SK-N-SH treated with all-trans-retinoic acid at 6 μM for 48 hours (cell line): ENCODE measurements around the gene TTLL1.

Source experiments
- ATAC-seq: fragments of 200-7000 bp; cut with Tn5 transposase; 3 replicates; pipeline ENCODE4 v1.9.1; 2020; ENCODE audit warnings: mild to moderate bottlenecking, moderate library complexity
- ARNTL ChIP-seq: fragments of 450-650 bp; formaldehyde crosslinking; IDR thresholded peaks from 2 replicates; pipeline ENCODE4 v1.5.0; 2020; ENCODE audit warnings: low read depth, mild to moderate bottlenecking, moderate library complexity, borderline replicate concordance
- BACH2 ChIP-seq: fragments of 250-450 bp; sonication (Bioruptor Pico); IDR thresholded peaks from 2 replicates; pipeline ENCODE4 v1.9.0; 2021; ENCODE audit warnings: mild to moderate bottlenecking, borderline replicate concordance
- CREB5 ChIP-seq: fragments of 250-450 bp; sonication (Bioruptor Pico); IDR thresholded peaks from 2 replicates; pipeline ENCODE4 v1.5.1; 2020; ENCODE audit warnings: low read depth, mild to moderate bottlenecking, moderate library complexity
- CSDC2 ChIP-seq: fragments of 250-450 bp; sonication (Bioruptor Pico); IDR thresholded peaks from 2 replicates; pipeline ENCODE4 v1.5.0; 2020; ENCODE audit warnings: mild to moderate bottlenecking, moderate library complexity
- ESRRG ChIP-seq: fragments of 250-450 bp; sonication (Bioruptor Pico); IDR thresholded peaks from 2 replicates; pipeline ENCODE4 v1.6.1; 2021; ENCODE audit warnings: mild to moderate bottlenecking
- GLIS3 ChIP-seq: fragments of 250-450 bp; sonication (Bioruptor Pico); IDR thresholded peaks from 2 replicates; pipeline ENCODE4 v1.5.0; 2020; ENCODE audit warnings: mild to moderate bottlenecking, moderate library complexity
- ISL1 ChIP-seq: fragments of 250-450 bp; sonication (Bioruptor Pico); IDR thresholded peaks from 2 replicates; pipeline ENCODE4 v2.1.2; 2022; ENCODE audit warnings: mild to moderate bottlenecking, moderate library complexity
- OSR1 ChIP-seq: fragments of 250-450 bp; sonication (Bioruptor Pico); IDR thresholded peaks from 2 replicates; pipeline ENCODE4 v1.8.0; 2022; ENCODE audit warnings: moderate library complexity, mild to moderate bottlenecking, inconsistent platforms
- POU6F1 ChIP-seq: fragments of 250-450 bp; sonication (Bioruptor Pico); IDR thresholded peaks from 2 replicates; pipeline ENCODE4 v1.8.0; 2021; ENCODE audit warnings: low read depth, mild to moderate bottlenecking, moderate library complexity, borderline replicate concordance
- PPARA ChIP-seq: fragments of 250-450 bp; sonication (Bioruptor Pico); IDR thresholded peaks from 2 replicates; pipeline ENCODE4 v1.5.0; 2020; ENCODE audit warnings: mild to moderate bottlenecking, borderline replicate concordance
- RARB ChIP-seq: fragments of 250-450 bp; sonication (Bioruptor Pico); IDR thresholded peaks from 2 replicates; pipeline ENCODE4 v1.8.0; 2021; ENCODE audit warnings: mild to moderate bottlenecking, moderate library complexity
- SNAI2 ChIP-seq: fragments of 250-450 bp; sonication (Bioruptor Pico); IDR thresholded peaks from 2 replicates; pipeline ENCODE4 v1.5.0; 2020; ENCODE audit warnings: mild to moderate bottlenecking, moderate library complexity
- TCF4 ChIP-seq: fragments of 250-450 bp; sonication (Bioruptor Pico); IDR thresholded peaks from 2 replicates; pipeline ENCODE4 v1.8.0; 2021; ENCODE audit warnings: mild to moderate bottlenecking, moderate library complexity, borderline replicate concordance
- TOX ChIP-seq: fragments of 250-450 bp; sonication (Bioruptor Pico); IDR thresholded peaks from 2 replicates; pipeline ENCODE4 v1.8.0; 2021; ENCODE audit warnings: mild to moderate bottlenecking, moderate library complexity, borderline replicate concordance
- TSHZ2 ChIP-seq: fragments of 250-450 bp; sonication (Bioruptor Pico); IDR thresholded peaks from 2 replicates; pipeline ENCODE4 v1.5.0; 2020; ENCODE audit warnings: mild to moderate bottlenecking, moderate library complexity
- ZC3H10 ChIP-seq: fragments of 250-450 bp; sonication (Bioruptor Pico); IDR thresholded peaks from 2 replicates; pipeline ENCODE4 v1.5.1; 2021; ENCODE audit warnings: mild to moderate bottlenecking, moderate library complexity
- ZFP3 ChIP-seq: fragments of 250-450 bp; sonication (Bioruptor Pico); IDR thresholded peaks from 2 replicates; pipeline ENCODE4 v1.5.0; 2020; ENCODE audit warnings: mild to moderate bottlenecking, moderate library complexity
- ZFP30 ChIP-seq: fragments of 450-650 bp; formaldehyde crosslinking; IDR thresholded peaks from 2 replicates; pipeline ENCODE4 v1.5.0; 2022; ENCODE audit warnings: mild to moderate bottlenecking, moderate library complexity
- ZNF565 ChIP-seq: fragments of 450-650 bp; formaldehyde crosslinking; conservative IDR thresholded peaks from 2 replicates; pipeline ENCODE4 v1.5.0; 2020; ENCODE audit warnings: low read depth, mild to moderate bottlenecking, moderate library complexity
- ZNF70 ChIP-seq: fragments of 450-650 bp; formaldehyde crosslinking; IDR thresholded peaks from 2 replicates; pipeline ENCODE4 v1.5.0; 2020; ENCODE audit warnings: mild to moderate bottlenecking, moderate library complexity
- ZNF8 ChIP-seq: fragments of 450-650 bp; formaldehyde crosslinking; IDR thresholded peaks from 2 replicates; pipeline ENCODE4 v1.5.0; 2020; ENCODE audit warnings: mild to moderate bottlenecking, moderate library complexity
- TF ChIP-seq, protein P1 (sequence below): fragments of 250-450 bp; sonication (Bioruptor Pico); IDR thresholded peaks from 2 replicates; pipeline ENCODE4 v1.8.0; 2020; ENCODE audit warnings: mild to moderate bottlenecking, moderate library complexity, borderline replicate concordance
- TF ChIP-seq, protein P2 (sequence below): fragments of 250-450 bp; sonication (Bioruptor Pico); IDR thresholded peaks from 2 replicates; pipeline ENCODE4 v1.5.1; 2021; ENCODE audit warnings: mild to moderate bottlenecking, moderate library complexity

The TTLL1 gene

DNA sequence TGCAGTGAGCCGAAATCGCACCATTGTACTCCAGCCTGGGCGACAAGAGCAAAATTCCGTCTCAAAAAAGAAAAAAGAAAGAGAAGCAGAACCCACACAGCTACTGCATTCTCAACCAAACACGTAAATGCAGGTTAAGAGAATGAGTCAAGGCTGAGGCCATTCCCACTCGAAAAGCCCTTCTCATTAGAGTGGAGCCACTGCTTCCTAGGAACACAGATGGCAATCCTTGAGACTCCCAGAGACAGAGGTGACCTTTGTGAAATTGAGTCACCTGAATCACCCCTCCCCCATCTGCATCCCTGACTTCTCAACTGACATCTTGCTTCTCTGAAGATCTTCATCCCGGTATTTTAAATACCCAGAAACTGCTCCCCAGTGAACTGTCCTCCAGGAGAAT is 82.4 kb downstream of the TTLL1 start:
- no peak for ATAC-seq
- TF ChIP-seq ZC3H10 = no peak

DNA sequence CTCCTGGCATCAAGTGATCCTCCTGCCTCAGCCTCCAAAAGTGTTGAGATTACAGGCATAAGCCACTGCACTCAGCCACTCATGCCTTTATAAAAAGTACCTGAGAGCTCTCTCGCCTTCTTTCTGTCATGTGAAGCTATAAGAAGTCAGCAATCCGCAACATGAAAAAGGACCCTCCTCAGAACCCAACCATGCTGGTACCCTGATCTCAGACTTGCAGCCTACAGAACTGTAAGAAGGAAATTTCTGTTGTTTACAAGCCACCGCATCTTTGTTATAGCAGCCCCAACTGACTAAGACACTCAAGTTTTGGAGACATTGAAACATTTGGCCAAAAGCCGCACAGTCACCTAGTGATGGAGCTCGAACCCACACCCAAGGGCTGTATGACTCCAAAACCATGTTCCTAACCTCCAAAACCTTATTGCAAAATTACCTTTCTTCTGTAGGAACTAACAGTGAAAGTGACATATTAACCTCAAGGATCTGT is 83.1 kb downstream of the TTLL1 start:
- no peak for ATAC-seq
- no peak for TF ChIP-seq CREB5 (CRISPR knock-in tag)
- TF ChIP-seq BACH2 (CRISPR knock-in tag) = no peak
- no peak for TF ChIP-seq TOX
- TF ChIP-seq TCF4 (CRISPR knock-in tag) = no peak
- TF ChIP-seq PPARA (CRISPR knock-in tag) = no peak
- no peak for TF ChIP-seq ZFP30 (CRISPR knock-in tag)
- no peak for TF ChIP-seq OSR1 (CRISPR knock-in tag)
- TF ChIP-seq ZFP3 (CRISPR knock-in tag) = no peak
- TF ChIP-seq RARB (CRISPR knock-in tag) = no peak
- TF ChIP-seq, protein P1, sequence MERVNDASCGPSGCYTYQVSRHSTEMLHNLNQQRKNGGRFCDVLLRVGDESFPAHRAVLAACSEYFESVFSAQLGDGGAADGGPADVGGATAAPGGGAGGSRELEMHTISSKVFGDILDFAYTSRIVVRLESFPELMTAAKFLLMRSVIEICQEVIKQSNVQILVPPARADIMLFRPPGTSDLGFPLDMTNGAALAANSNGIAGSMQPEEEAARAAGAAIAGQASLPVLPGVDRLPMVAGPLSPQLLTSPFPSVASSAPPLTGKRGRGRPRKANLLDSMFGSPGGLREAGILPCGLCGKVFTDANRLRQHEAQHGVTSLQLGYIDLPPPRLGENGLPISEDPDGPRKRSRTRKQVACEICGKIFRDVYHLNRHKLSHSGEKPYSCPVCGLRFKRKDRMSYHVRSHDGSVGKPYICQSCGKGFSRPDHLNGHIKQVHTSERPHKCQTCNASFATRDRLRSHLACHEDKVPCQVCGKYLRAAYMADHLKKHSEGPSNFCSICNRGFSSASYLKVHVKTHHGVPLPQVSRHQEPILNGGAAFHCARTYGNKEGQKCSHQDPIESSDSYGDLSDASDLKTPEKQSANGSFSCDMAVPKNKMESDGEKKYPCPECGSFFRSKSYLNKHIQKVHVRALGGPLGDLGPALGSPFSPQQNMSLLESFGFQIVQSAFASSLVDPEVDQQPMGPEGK (CRISPR knock-in tag) = no peak
- TF ChIP-seq GLIS3 (CRISPR knock-in tag) = no peak
- TF ChIP-seq ZNF70 = no peak
- no peak for TF ChIP-seq ESRRG
- TF ChIP-seq, all 23 proteins: peak for 0

- no peak for ATAC-seq
- no peak for TF ChIP-seq GLIS3 (CRISPR knock-in tag)
- no peak for TF ChIP-seq ZFP3 (CRISPR knock-in tag)
- no peak for TF ChIP-seq BACH2 (CRISPR knock-in tag)
- TF ChIP-seq CSDC2 (CRISPR knock-in tag) = no peak
- TF ChIP-seq POU6F1 (CRISPR knock-in tag) = no peak
- TF ChIP-seq, protein P1 (CRISPR knock-in tag) = no peak
- no peak for TF ChIP-seq SNAI2 (CRISPR knock-in tag)
- TF ChIP-seq ZNF70 = no peak
- TF ChIP-seq ZNF565 (CRISPR knock-in tag) = no peak
- no peak for TF ChIP-seq TSHZ2 (CRISPR knock-in tag)
- TF ChIP-seq ZNF8 = no peak
- no peak for TF ChIP-seq OSR1 (CRISPR knock-in tag)
- no peak for TF ChIP-seq TCF4 (CRISPR knock-in tag)
- no peak for TF ChIP-seq ESRRG
- TF ChIP-seq ISL1 (CRISPR knock-in tag) = no peak
- no peak for TF ChIP-seq PPARA (CRISPR knock-in tag)
- TF ChIP-seq, protein P2, sequence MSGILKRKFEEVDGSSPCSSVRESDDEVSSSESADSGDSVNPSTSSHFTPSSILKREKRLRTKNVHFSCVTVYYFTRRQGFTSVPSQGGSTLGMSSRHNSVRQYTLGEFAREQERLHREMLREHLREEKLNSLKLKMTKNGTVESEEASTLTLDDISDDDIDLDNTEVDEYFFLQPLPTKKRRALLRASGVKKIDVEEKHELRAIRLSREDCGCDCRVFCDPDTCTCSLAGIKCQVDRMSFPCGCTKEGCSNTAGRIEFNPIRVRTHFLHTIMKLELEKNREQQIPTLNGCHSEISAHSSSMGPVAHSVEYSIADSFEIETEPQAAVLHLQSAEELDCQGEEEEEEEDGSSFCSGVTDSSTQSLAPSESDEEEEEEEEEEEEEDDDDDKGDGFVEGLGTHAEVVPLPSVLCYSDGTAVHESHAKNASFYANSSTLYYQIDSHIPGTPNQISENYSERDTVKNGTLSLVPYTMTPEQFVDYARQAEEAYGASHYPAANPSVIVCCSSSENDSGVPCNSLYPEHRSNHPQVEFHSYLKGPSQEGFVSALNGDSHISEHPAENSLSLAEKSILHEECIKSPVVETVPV (CRISPR knock-in tag) = no peak
- TF ChIP-seq TOX = no peak
- no peak for TF ChIP-seq ARNTL (CRISPR knock-in tag)
- TF ChIP-seq ZFP30 (CRISPR knock-in tag) = no peak
Observed at GRCh38 chr22:43005106-43005505, 84.1 kb downstream of the TTLL1 start.
